ENCODE measurements around the gene FKBP1A.

The FKBP1A gene

DNA sequence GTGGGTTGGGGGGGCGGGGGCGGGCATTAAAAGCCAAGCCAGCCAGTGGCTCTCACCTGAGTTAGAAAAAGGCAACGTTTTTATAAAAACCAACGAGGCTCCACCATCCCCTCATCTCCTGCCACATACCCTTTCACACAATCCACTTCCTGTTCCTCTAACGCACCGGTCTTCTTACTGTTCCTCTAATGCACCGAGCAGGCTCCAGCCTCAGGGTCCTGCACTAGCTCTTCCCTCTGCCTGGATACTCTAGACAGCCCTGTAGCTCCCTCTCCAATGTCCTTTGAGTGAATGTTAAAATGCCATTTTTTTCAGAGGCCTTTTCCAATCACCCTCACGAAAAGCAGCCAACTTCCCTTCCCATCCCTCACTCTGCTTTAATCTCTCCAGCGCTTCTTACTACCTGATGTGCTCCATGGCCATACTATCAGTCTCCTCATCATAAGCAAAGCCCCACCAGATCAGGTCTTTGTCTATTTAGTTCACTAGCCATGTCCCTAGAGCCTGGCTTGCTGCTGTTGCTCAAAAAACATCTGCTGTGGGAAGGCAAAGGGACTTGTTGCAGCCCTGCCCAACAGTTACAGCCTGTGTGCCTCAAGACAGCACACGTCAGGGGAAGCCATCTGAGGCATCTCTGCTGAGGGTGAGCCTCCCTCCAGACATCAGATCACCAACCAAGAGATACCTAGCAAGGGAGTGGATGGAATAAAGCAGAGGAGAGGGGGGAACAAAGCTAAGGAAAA, 3.9 kb downstream of the FKBP1A start:
- H3K4me3 ChIP-seq (ENCODE audit: low read depth, low read length), result peak overlapping the region; percentile 11
- TF ChIP-seq POLR2A (IDR thresholded peaks at IDR 0.05; ENCODE audit: extremely low read depth, insufficient read length) (no peak), CTCF (IDR thresholded peaks at IDR 0.05; ENCODE audit: low read depth, low read length) (no peak), MYC (IDR thresholded peaks at IDR 0.05; ENCODE audit: low read depth, low read length) (no peak)
- TF ChIP-seq, protein P1, sequence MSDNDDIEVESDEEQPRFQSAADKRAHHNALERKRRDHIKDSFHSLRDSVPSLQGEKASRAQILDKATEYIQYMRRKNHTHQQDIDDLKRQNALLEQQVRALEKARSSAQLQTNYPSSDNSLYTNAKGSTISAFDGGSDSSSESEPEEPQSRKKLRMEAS (IDR thresholded peaks at IDR 0.05; ENCODE audit: low read depth, low read length), result no peak
- DNase-seq (ENCODE audit: low read depth), result peak; percentile 61

DNA sequence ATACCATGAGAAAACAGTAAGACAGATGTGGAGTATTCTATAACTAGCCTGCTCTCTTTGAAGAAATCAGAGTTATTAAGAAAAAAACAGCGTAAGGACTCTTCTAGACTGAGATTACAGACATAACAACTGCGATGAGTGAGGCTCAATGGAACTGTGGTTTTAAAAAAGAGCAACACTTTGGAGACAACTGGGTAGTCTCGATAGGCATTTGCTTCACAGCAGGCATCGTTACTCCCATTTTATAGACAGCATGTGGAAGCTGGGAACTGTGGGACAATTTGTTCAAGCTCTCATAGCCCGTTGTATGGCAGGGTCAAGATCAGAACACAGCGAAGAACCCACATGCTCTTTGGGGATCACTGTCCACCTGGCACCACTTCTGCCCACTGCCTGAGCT, 4.6 kb downstream of the FKBP1A start:
- no peak overlapping the region for H3K4me3 ChIP-seq (ENCODE audit: low read depth, low read length)
- no peak for DNase-seq (ENCODE audit: low read depth)
- TF ChIP-seq, protein P1 (IDR thresholded peaks at IDR 0.05; ENCODE audit: low read depth, low read length), result no peak
- no peak for TF ChIP-seq MYC (IDR thresholded peaks at IDR 0.05; ENCODE audit: low read depth, low read length)
- TF ChIP-seq CTCF (IDR thresholded peaks at IDR 0.05; ENCODE audit: low read depth, low read length), result no peak
- TF ChIP-seq POLR2A (IDR thresholded peaks at IDR 0.05; ENCODE audit: extremely low read depth, insufficient read length), result no peak

GRCh38 chr20:1386323-1386722, 6.5 kb downstream of the FKBP1A start:
- TF ChIP-seq, protein P1 (IDR thresholded peaks at IDR 0.05; ENCODE audit: low read depth, low read length), result no peak
- TF ChIP-seq POLR2A (IDR thresholded peaks at IDR 0.05; ENCODE audit: extremely low read depth, insufficient read length) (no peak), CTCF (IDR thresholded peaks at IDR 0.05; ENCODE audit: low read depth, low read length) (no peak), MYC (IDR thresholded peaks at IDR 0.05; ENCODE audit: low read depth, low read length) (no peak)

DNA sequence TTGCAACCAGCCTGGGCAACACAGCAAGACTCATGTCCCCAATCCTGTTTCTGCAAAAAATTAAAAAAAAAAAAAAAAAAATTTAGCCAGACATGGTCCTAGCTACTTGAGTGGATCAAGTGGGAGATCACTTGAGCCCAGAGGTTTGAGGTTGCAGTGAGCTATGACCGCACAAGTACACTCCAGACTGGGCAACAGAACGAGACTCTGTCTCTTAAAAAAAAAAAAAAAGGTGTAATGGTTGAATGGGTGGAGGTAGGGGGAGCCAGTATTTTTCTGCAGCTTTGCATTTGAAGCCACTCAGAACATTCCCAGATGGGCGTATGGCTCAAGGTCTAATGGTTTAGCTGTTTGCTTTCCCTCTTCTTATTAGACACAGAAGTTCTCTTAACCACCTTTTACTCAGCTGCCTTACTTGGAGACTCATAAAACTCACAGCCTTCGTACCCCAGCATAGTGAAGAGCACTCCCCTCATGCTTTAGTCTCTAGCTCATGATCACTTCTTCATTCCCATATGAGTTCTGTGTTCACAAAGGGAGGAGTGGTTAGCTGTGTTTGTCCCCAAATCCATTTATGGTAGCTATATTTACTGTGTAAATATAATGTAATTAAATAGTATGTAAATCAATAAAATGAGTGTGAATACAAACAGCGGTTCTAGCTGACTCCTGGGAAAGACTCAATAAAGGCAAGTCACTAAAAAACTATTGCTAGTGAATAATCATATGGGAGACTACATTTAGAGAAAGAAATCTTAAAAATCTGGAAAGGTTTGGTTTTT, 9.0 kb downstream of the FKBP1A start:
- no peak for TF ChIP-seq POLR2A (IDR thresholded peaks at IDR 0.05; ENCODE audit: extremely low read depth, insufficient read length)
- TF ChIP-seq MYC (IDR thresholded peaks at IDR 0.05; ENCODE audit: low read depth, low read length), result no peak
- TF ChIP-seq, protein P1 (IDR thresholded peaks at IDR 0.05; ENCODE audit: low read depth, low read length), result no peak
- TF ChIP-seq CTCF (IDR thresholded peaks at IDR 0.05; ENCODE audit: low read depth, low read length), result no peak
- DNase-seq (ENCODE audit: low read depth), result no peak
- H3K4me3 ChIP-seq (ENCODE audit: low read depth, low read length), result no peak overlapping the region

More at GRCh38 chr20:1386323-1386722, 6.5 kb downstream of the FKBP1A start:
- no peak overlapping the region for H3K4me3 ChIP-seq (ENCODE audit: low read depth, low read length)
- DNase-seq (ENCODE audit: low read depth), result no peak

GRCh38 chr20:1382670-1383069, 10.2 kb downstream of the FKBP1A start:
- H3K4me3 ChIP-seq (ENCODE audit: low read depth, low read length), result no peak overlapping the region
- DNase-seq (ENCODE audit: low read depth), result no peak
- TF ChIP-seq POLR2A (IDR thresholded peaks at IDR 0.05; ENCODE audit: extremely low read depth, insufficient read length) (no peak), MYC (IDR thresholded peaks at IDR 0.05; ENCODE audit: low read depth, low read length) (no peak), CTCF (IDR thresholded peaks at IDR 0.05; ENCODE audit: low read depth, low read length) (no peak)
- TF ChIP-seq, protein P1 (IDR thresholded peaks at IDR 0.05; ENCODE audit: low read depth, low read length), result no peak
